GM18870 (cell line): ENCODE results near the gene WDSUB1.

ENCODE experiments used
- ATAC-seq: cut with Tn5 transposase; IDR thresholded peaks from one replicate; pipeline ENCODE4 v1.9.1; 2021; ENCODE audit warnings: moderate library complexity; ENCODE audit not compliant: unreplicated experiment

WDSUB1 gene

DNA sequence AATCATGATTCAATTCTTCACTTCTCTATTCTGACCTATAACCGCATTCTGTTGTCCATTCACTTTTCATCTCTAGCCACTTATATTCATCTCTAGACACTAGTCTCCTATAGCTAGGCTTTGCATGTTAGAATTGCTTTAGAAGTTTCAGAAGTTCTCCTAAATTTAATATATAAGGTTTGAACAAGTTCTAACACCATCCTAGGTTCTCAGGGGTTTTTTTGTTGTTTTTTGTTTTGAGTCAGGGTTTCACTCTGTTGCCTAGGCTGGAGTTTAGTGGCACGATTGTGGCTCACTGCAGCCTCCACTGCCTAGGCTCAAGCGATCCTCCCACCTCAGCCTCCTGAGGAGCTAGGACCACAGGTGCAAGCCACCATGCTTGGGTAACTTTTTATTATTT, 19.9 kb downstream of the WDSUB1 start:
- ATAC-seq: no peak

DNA sequence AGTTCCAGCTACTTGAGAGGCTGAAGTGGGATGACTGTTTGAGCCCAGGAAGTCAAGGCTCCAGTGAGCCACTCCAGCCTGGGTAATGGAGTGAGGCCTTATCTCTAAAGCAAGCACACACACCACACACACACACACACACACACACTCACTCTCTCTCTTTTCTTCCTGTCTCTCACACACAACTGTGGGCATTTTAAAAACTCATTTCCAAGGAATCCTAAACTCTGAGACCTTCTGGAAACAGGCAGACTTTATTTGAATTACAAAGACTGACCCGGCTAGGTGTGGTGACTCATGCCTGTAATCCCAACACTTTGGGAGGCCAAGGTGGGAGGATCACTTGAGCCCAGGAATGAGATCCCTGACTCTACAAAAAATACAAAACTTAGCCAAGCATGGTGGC, 21.3 kb downstream of the WDSUB1 start:
- ATAC-seq: no peak

GRCh38 chr2:159262904-159263303, 23.6 kb downstream of the WDSUB1 start:
- ATAC-seq: no peak

GRCh38 chr2:159262226-159262625, 24.3 kb downstream of the WDSUB1 start:
- no peak for ATAC-seq

DNA sequence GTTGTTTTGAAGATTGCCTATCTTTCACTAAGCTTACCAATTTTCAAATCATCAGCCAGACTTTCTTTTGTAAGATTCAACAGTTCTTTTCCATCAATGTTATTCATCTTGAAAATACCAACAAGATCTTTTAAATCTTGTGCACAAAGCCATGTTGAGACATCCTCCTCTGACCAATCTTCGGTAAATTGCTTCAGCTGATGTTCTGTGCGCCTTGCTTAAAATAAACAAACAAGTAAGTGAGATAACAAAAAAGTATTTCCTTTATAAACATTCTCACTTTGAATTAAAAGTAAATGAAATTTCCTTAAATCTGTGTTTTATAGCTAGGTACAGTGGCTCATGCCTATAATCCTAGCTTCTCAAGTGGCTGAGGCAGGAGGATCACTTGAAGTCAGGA, 30.3 kb downstream of the WDSUB1 start:
- ATAC-seq: no peak

DNA sequence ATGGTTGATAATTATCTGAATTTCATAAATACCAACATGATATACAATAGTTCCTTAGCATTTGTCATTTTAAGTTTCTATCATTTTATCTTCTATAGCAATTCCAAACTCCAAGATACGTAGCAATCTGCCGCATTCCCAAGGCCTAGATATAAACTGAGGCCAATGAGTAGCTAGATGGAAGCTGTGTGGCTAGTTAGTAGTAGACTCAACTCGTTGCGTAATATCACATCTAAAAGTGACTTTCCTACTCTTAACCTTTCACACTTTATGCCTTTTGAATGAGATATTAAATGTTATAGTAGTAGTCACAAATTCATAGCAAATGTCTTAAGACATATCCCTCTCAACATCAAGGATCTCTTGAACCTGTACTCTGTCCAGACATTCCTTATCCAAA, 33.6 kb downstream of the WDSUB1 start:
- no peak for ATAC-seq

DNA sequence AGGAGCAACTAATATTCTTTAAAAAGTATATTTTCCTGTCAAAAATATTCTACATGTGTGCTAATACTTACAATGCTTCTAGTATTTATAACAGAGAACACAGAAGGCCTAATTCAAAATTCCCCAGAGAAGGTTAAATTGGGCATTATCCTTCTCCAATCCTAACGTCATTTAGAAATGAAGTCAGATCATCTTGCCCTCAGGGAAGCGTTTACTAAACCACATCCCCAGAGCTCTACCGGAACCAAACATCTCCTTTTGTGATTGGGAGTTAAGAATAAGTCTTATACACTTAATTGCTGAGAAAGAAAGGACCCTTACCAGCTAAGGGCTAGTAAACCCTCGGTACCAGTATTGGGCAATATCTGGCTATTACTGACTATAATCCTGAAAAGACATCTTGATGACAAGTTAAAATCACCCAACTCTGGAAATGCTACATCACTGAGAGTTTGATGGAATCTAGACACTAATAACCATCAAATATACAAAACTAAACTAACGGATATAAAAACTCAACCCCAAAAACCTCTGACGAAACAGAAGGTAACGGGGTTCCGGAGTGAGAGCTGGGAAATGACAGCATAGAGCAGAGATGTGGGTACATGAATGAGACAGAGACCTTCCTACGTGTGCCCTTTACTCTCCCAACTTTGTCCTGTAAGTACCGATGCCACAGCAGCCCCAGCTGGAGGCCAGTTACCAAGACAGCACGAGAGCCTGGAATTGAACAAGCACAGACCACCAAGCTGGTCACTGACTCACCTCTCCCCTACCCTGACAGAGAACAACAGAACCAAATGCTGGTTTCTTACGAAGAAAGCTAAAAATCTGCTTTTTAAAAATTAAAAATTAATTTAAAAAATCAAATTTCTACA, 35.0 kb downstream of the WDSUB1 start:
- no peak for ATAC-seq

DNA sequence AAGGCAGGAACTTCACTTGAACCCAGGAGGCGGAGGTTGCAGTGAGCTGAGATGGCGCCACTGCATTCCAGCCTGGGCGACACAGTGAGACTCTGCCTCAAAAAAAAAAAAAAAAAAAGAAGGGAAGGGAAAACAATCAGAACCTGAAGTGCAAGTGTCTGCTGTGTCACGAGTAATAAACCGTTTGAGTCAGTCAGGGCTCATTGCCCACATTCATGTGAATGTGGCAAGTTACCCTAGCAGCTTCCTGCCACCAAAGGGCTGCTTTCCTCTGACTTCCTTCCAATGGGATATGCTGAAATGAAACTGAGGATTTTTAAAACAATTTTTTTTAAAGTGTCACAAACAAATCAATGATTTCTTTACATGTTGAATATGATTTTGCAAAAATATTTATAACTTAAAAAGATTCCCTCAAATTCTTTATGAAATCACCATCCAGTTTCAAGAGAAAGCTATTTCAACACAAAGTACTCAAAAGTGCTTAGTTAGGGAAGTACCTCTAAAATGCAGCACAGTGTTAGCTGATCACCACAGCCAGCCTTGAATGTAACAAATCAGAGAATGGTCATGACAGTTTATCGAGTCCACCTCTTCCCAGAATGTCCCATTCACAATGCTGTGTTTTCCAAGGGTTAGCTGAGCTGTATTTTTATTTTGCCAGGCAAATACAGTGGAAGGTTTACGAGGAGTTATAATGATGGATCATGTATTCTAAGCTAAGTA, 36.4 kb downstream of the WDSUB1 start:
- ATAC-seq: no peak

GRCh38 chr2:159246325-159246988, 40.0 kb downstream of the WDSUB1 start:
- ATAC-seq: no peak

- no peak for ATAC-seq
Observed at GRCh38 chr2:159243529-159243928, 43.0 kb downstream of the WDSUB1 start.

DNA sequence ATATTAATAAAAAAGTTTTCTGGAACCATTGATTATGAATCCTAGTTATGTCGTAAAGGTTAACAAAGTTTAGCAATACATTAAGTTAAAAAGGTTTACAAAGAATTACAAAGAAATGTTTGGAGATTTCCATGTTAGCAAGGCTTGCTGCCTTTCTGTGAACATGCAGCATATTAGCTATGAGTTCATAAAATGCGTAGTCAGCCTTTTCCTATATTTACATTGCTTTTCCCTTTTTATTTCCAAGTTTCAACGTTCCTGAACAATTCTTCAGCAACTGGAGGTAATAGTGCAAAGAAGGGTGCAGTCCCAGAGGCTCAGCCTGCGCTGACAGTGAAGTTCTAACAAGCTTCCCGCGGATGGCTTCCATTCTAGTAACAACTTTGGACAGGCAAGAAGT, 51.6 kb downstream of the WDSUB1 start:
- no peak for ATAC-seq

DNA sequence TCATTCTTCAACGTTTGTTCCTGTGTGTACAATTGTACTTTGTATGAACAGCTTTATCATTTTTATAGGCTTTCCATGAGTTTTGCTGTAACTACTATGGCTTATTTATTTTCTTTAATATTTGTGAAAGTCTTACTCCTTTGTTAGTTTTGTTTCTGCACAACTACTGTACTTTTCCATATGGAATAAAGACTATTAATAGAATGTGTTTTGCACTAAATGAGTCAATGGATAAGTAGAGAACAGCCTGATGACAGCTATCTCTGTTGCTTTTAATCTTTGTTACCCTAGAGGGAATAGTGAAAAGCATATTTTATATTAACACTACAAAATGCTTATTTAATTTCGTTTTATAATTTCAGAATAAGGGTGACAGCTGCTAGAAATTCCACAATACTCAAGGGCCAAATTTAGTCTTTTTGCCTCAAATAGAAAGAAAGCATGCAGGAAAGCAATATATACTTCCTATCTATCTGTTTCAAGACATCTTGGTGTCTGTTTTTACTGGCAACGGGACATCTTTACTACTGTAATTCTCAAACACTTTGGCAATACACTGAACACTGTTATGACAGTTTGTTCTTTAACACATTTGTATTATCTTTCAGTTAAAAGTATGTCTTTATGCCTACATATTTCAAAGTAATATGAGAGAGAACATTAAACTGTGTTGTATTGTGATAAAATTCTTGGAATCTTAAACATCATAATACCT, 53.9 kb downstream of the WDSUB1 start:
- ATAC-seq: no peak

DNA sequence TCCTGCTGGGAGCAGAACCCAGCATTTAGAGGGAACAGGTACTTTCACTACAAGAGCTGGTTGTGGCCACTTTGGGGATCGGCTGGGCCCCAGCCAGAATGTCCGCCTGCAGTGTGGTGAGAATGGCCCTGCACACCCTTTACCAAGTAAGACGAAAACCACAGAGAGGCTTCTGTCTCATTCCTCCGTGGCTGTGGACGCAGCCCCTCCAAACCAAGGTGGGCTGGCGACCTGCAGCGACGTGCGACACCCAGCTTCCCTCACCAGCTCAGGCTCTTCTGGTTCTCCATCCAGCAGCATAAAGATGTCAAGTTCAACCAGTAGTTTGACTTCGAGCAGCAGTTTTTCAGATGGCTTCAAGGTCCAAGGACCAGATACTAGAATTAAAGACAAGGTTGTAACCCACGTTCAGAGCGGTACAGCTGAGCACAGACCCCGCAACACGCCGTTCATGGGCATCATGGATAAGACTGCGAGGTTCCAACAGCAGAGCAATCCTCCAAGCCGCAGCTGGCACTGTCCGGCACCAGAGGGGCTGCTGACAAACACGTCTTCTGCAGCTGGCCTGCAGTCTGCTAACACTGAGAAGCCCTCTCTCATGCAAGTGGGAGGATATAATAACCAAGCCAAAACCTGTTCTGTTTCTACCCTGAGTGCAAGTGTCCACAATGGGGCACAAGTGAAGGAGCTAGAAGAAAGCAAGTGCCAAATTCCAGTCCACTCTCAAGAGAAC, 56.2 kb downstream of the WDSUB1 start:
- ATAC-seq: no peak

DNA sequence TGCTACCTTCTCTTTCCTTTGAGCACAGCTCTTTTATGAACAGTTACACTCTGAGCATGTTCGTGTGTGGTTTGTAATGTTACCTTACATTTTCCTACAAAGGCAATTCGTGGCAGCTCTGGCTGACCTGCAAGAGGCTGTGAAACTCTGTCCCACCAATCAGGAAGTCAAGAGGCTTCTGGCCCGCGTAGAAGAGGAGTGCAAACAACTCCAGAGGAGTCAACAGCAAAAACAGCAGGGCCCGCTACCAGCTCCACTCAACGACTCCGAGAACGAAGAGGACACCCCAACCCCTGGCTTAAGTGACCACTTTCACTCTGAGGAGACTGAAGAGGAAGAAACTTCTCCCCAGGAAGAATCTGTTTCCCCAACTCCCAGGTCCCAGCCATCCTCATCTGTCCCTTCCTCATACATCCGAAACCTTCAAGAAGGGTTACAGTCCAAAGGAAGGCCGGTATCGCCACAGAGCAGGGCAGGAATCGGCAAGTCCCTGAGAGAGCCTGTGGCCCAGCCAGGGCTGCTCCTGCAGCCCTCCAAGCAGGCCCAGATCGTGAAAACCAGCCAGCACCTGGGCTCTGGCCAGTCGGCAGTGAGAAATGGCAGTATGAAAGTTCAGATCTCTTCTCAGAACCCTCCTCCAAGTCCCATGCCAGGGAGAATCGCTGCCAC, 56.9 kb downstream of the WDSUB1 start:
- no peak for ATAC-seq

GRCh38 chr2:159228081-159228581, 58.4 kb downstream of the WDSUB1 start:
- ATAC-seq: no peak

DNA sequence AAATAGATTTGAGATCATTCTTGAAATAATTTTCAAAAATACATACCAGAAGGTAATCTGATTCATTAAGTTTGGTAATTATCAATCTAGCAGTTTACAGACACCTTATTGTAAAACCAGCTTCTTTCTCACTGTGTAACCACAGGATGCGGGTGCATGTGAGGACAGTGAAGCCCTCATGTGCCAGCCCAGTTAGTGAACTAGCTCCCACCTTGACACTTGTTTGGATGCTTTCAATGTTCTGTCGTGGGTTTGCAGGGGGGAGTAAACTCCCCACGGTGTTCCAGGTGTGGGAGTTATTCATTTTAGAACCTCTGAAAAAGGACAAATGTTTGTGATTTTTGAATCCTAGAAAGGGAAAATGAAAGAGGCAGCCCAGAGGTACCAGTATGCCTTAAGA, 59.0 kb downstream of the WDSUB1 start:
- no peak for ATAC-seq

DNA sequence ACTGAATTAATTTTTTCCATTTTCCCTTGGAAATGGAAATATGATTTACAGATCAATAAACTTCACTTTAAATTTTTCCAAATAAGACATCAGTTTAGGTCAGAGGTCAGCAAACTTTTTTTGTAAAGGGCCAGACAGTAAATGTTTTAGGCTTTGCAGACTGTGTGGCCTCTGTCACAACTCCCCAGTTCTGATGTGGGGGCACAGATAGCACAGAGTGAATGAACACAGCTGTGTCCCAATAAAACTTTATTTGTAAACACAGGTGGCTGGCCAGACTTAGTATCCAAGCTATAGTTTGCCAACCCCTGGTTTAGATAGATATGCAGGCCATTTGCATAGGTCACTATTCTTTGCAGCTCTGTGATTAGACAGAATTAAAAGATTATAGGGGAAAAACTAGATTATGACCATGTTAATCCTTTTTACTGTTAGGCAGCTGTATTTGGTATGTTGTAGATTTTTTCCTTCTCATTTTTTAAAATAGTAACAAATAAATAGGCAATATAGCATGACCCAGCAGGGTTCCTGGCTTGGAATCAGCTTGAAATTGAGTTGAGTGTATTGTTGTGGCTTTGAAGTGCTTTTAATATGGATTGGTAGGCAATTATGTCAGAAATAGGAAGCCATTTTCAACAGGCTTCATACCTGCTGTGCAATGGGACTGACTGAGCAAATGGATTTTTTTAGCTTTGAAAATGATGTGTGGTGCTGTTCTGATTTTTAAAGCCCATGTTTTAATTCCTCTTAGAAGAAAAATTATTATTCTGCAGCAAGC, 59.7 kb downstream of the WDSUB1 start:
- no peak for ATAC-seq

DNA sequence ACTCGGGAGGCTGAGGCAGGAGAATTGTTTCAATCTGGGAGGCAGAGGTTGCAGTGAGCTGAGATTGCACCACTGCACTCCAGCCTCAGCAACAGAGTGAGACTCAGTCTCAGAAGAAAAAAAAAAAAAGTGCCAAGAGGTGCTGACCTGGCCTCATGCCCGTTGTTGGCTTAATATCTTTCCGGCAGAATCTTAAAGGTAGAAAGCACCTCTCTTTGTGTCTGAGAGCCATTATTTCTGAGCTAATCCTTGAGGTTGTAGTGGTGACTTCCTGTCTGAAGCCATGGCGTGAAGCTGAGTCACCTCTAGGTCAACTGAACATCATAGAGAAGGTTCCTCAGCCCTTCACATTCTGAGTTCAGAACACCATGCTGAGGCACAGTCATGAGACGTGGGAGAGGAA, 60.4 kb downstream of the WDSUB1 start:
- no peak for ATAC-seq
